Right lobe of liver (tissue), 4 donors: ENCODE measurements around the gene ZNF576.

Experiments used
- POLR2A ChIP-seq: fragments of 450-650 bp; IDR thresholded peaks from one replicate; pipeline ENCODE4 v1.6.1; 2017; ENCODE audit warnings: antibody characterized with exemption, mild to moderate bottlenecking
- TF ChIP-seq, protein P1 (sequence below), 4 donors: fragments of 200-600 bp in 3 of 4; fragments of 450-650 bp in 1 of 4; IDR thresholded peaks; one replicate each; pipeline versions ENCODE4 v1.5.1 to v1.8.0; 2016 to 2022; ENCODE audit warnings: antibody characterized with exemption in 4 of 4, mild to moderate bottlenecking in 2 of 4
- donor health status: DM: no; HTN: no; CAD: no.
- donor health status: DM: no; HTN: no; CAD: no.
- donor health status: DM: no; HTN: yes; CAD: no.

- TF ChIP-seq, protein P1, sequence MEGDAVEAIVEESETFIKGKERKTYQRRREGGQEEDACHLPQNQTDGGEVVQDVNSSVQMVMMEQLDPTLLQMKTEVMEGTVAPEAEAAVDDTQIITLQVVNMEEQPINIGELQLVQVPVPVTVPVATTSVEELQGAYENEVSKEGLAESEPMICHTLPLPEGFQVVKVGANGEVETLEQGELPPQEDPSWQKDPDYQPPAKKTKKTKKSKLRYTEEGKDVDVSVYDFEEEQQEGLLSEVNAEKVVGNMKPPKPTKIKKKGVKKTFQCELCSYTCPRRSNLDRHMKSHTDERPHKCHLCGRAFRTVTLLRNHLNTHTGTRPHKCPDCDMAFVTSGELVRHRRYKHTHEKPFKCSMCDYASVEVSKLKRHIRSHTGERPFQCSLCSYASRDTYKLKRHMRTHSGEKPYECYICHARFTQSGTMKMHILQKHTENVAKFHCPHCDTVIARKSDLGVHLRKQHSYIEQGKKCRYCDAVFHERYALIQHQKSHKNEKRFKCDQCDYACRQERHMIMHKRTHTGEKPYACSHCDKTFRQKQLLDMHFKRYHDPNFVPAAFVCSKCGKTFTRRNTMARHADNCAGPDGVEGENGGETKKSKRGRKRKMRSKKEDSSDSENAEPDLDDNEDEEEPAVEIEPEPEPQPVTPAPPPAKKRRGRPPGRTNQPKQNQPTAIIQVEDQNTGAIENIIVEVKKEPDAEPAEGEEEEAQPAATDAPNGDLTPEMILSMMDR (IDR thresholded peaks at IDR 0.05) = no peak
- no peak for TF ChIP-seq POLR2A
Measured at GRCh38 chr19:43649514-43649913, 53.1 kb downstream of the ZNF576 start.
